DND-41 (cell line): ENCODE results near the gene SYCP2.

Source experiments
- ATAC-seq: fragments of 200-7000 bp; cut with Tn5 transposase; 3 replicates; pipeline ENCODE4 v1.9.1; 2021; ENCODE audit warnings: low read depth; ENCODE audit not compliant: insufficient read depth
- DNase-seq: peaks from one replicate; pipeline ENCODE4 v3.0.0-alpha.2; 2020
- H2AFZ ChIP-seq: 2 replicates; pipeline ENCODE4 v1.6.0; 2012; ENCODE audit warnings: low read depth, low read length
- H3K27ac ChIP-seq: 2 replicates; pipeline ENCODE4 v1.5.1; 2012; ENCODE audit warnings: low read length, inconsistent platforms
- H3K27me3 ChIP-seq: fragments of 200-600 bp; sonication (generic); 2 replicates; pipeline ENCODE4 v1.6.0; 2012; ENCODE audit warnings: low read length, mild to moderate bottlenecking, inconsistent platforms; ENCODE audit not compliant: insufficient read depth, poor library complexity
- H3K36me3 ChIP-seq: 2 replicates; pipeline ENCODE4 v1.5.1; 2012; ENCODE audit warnings: low read length, inconsistent platforms; ENCODE audit not compliant: insufficient read depth
- H3K4me1 ChIP-seq: 2 replicates; pipeline ENCODE4 v1.5.1; 2012; ENCODE audit warnings: mild to moderate bottlenecking, low read length; ENCODE audit not compliant: insufficient read depth
- H3K4me2 ChIP-seq: 2 replicates; pipeline ENCODE4 v1.6.0; 2012; ENCODE audit warnings: mild to moderate bottlenecking, moderate library complexity, low read length, inconsistent platforms; ENCODE audit not compliant: insufficient read depth
- H3K4me3 ChIP-seq, 2 experiments: fragments of 200-600 bp in 1 of 2; shearing (Covaris generic) in 1 of 2; 2 replicates each; pipeline ENCODE4 v1.5.1; 2012 to 2016; ENCODE audit warnings: inconsistent platforms in 2 of 2, low read length in 2 of 2, mild to moderate bottlenecking in 2 of 2, low read depth in 1 of 2, moderate library complexity in 1 of 2
- H3K79me2 ChIP-seq: 2 replicates; pipeline ENCODE4 v1.6.0; 2012; ENCODE audit warnings: low read length, inconsistent platforms; ENCODE audit not compliant: insufficient read depth
- H3K9ac ChIP-seq: 2 replicates; pipeline ENCODE4 v1.6.0; 2012; ENCODE audit warnings: low read depth, mild to moderate bottlenecking, inconsistent platforms, low read length, moderate library complexity
- H3K9me3 ChIP-seq: 2 replicates; pipeline ENCODE4 v1.5.1; 2012; ENCODE audit warnings: low read length, moderate library complexity, mild to moderate bottlenecking, inconsistent platforms; ENCODE audit not compliant: insufficient read depth, severe bottlenecking
- H4K20me1 ChIP-seq: 2 replicates; pipeline ENCODE4 v1.6.0; 2012; ENCODE audit warnings: low read length; ENCODE audit not compliant: insufficient read depth
- EZH2 ChIP-seq: IDR thresholded peaks from 3 replicates; pipeline ENCODE4 v1.6.1; 2012; ENCODE audit warnings: borderline replicate concordance, low read depth, mild to moderate bottlenecking, moderate library complexity, low read length, inconsistent platforms; ENCODE audit not compliant: severe bottlenecking
- TF ChIP-seq, protein P1 (sequence below): IDR thresholded peaks from 2 replicates; pipeline ENCODE4 v1.5.1; 2012; ENCODE audit warnings: borderline replicate concordance, low read length, moderate library complexity, mild to moderate bottlenecking; ENCODE audit not compliant: poor library complexity, severe bottlenecking; ENCODE audit errors: extremely low read depth

The SYCP2 gene

DNA sequence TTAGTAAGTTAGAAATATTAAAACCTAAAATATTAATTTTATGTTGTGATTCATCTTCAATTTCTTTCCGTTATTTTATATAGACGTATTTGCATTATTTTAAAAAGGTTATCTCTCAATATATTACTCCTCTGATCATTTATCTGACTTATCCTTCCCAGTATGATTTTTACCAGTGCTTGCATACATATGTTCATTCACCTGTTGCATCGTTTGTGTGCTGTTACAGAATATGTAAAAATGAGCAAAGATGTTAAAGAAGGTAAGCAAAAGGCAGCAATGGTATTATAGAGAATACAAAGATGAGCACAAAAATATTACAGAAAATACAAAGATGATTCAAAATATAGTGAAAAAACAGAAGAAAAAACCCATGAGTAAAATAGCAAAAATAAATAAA lies 48.9 kb downstream of the SYCP2 start:
- no peak overlapping the region for H3K4me2 ChIP-seq
- ATAC-seq = no peak
- no peak for DNase-seq
- no peak overlapping the region for H2AFZ ChIP-seq
- TF ChIP-seq, protein P1, sequence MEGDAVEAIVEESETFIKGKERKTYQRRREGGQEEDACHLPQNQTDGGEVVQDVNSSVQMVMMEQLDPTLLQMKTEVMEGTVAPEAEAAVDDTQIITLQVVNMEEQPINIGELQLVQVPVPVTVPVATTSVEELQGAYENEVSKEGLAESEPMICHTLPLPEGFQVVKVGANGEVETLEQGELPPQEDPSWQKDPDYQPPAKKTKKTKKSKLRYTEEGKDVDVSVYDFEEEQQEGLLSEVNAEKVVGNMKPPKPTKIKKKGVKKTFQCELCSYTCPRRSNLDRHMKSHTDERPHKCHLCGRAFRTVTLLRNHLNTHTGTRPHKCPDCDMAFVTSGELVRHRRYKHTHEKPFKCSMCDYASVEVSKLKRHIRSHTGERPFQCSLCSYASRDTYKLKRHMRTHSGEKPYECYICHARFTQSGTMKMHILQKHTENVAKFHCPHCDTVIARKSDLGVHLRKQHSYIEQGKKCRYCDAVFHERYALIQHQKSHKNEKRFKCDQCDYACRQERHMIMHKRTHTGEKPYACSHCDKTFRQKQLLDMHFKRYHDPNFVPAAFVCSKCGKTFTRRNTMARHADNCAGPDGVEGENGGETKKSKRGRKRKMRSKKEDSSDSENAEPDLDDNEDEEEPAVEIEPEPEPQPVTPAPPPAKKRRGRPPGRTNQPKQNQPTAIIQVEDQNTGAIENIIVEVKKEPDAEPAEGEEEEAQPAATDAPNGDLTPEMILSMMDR = no peak
- no peak for TF ChIP-seq EZH2
- no peaks in the 10 kb centered on the region for H3K4me1 ChIP-seq
- H3K9me3 ChIP-seq = no peaks in the 10 kb centered on the region
- H3K36me3 ChIP-seq = no peaks in the 10 kb centered on the region
- H4K20me1 ChIP-seq = no peaks in the 10 kb centered on the region
- peaks cover 12% of the 10 kb centered on the region for H3K27me3 ChIP-seq
- H3K4me3 ChIP-seq = no peak overlapping the region
- no peak overlapping the region for H3K27ac ChIP-seq
- H3K79me2 ChIP-seq = no peaks in the 10 kb centered on the region
- no peak overlapping the region for H3K9ac ChIP-seq

DNA sequence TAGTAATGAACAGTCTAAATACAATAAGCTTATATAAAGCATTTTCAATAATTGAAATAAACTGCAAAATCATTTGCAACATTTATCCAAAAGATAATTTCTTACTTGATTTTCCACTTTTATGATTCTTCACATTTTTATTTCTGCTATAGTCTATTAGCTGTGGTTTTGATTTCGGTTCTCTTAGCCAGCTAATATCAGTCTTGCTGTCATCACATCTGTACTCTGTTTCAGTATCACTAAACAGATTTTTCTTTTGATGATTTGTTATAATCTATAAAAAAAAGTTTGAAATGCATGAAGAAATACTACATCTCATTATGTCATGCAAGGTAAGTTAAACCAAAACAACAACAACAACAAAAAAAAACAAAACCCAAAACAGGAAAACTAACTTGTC lies 53.2 kb downstream of the SYCP2 start:
- Histone ChIP-seq H3K4me2 (no peak overlapping the region), H3K79me2 (no peaks in the 10 kb centered on the region), H3K36me3 (no peaks in the 10 kb centered on the region), H3K4me1 (no peaks in the 10 kb centered on the region), H3K27me3 (peaks cover 2% of the 10 kb centered on the region), H3K27ac (no peak overlapping the region), H3K9ac (no peak overlapping the region), H4K20me1 (no peaks in the 10 kb centered on the region), H3K9me3 (no peaks in the 10 kb centered on the region), H3K4me3 (no peak overlapping the region), H2AFZ (no peak overlapping the region)
- ATAC-seq (no peak), DNase-seq (no peak)
- TF ChIP-seq EZH2 = no peak
- TF ChIP-seq, protein P1 = no peak

DNA sequence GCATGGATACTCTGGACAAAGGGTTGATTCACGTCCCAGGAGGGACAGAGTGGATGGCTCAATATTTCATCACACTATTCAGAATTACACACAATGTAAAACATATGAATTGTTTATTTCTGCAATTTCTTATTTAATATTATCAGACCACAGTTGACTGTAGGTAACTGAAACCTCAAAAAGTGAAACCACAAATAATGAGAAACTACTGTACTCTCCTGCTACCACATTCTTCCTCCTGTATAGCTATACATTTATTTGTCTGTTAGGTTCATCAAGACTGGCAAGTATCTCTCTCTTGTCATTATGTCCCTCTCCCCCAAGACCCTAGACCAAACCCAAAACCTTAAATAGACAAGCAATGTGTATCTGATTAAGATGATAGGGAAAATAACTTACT lies 60.0 kb downstream of the SYCP2 start:
- Histone ChIP-seq H4K20me1 (no peaks in the 10 kb centered on the region), H3K27ac (no peak overlapping the region), H3K4me1 (no peaks in the 10 kb centered on the region), H3K4me3 (no peak overlapping the region), H3K27me3 (peaks cover 27% of the 10 kb centered on the region), H3K36me3 (no peaks in the 10 kb centered on the region), H3K9me3 (no peaks in the 10 kb centered on the region), H3K9ac (no peak overlapping the region), H2AFZ (no peak overlapping the region), H3K4me2 (no peak overlapping the region), H3K79me2 (no peaks in the 10 kb centered on the region)
- ATAC-seq (no peak), DNase-seq (no peak)
- TF ChIP-seq, protein P1 = no peak
- TF ChIP-seq EZH2 = no peak

DNA sequence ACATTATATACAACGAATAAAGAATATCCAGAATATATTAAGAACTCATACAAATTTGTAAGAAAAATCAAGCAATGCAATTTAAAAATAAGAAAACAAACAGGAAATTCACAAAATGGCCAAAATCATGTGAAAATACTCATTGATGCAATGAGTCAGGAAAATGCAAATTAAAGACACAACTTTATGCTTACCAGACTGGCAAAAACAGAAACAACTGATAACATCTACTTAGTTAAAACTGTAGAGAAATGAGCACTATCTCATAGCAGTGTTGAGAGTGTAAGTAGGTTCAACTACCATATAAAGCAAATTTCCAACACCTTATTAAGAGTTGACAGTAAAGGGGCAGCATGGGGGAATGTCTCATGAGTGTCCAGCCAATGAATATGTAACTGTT lies 62.3 kb downstream of the SYCP2 start:
- Histone ChIP-seq H3K4me1 (no peaks in the 10 kb centered on the region), H4K20me1 (no peaks in the 10 kb centered on the region), H3K4me3 (no peak overlapping the region), H2AFZ (no peak overlapping the region), H3K27ac (no peak overlapping the region), H3K9ac (no peak overlapping the region), H3K9me3 (no peaks in the 10 kb centered on the region), H3K4me2 (no peak overlapping the region), H3K27me3 (peaks cover 29% of the 10 kb centered on the region), H3K36me3 (no peaks in the 10 kb centered on the region), H3K79me2 (no peaks in the 10 kb centered on the region)
- TF ChIP-seq, protein P1 = no peak
- TF ChIP-seq EZH2 = no peak
- DNase-seq (no peak), ATAC-seq (no peak)
